NOMO-1 treated with DMSO at 0.1 percent for 48 hours (cell line): ENCODE data around the gene LRRC3.

Source experiments
- DNase-seq: peaks from one replicate; lab custom pipeline; 2025; ENCODE audit not compliant: unreplicated experiment; lab: John Stamatoyannopoulos, UW

LRRC3 gene

GRCh38 chr21:44438531-44439210 lies 16.6 kb upstream of the LRRC3 start:
- no peak for DNase-seq

- no peak for DNase-seq
Observed at GRCh38 chr21:44439211-44439600, 16.1 kb upstream of the LRRC3 start.

- no peak for DNase-seq
Observed at GRCh38 chr21:44440241-44441040, 14.9 kb upstream of the LRRC3 start.

GRCh38 chr21:44441041-44441400 lies 14.3 kb upstream of the LRRC3 start:
- no peak for DNase-seq

GRCh38 chr21:44441581-44442265 lies 13.6 kb upstream of the LRRC3 start:
- DNase-seq, result no peak

GRCh38 chr21:44442266-44443125 lies 12.8 kb upstream of the LRRC3 start:
- no peak for DNase-seq

- DNase-seq, result no peak
Observed at GRCh38 chr21:44443291-44443890, 11.9 kb upstream of the LRRC3 start.

GRCh38 chr21:44443891-44444285 lies 11.4 kb upstream of the LRRC3 start:
- DNase-seq, result no peak

- DNase-seq, result no peak
Observed at GRCh38 chr21:44444286-44444931, 10.9 kb upstream of the LRRC3 start.

- DNase-seq, result no peak
Observed at GRCh38 chr21:44445145-44445812, 10.0 kb upstream of the LRRC3 start.

GRCh38 chr21:44448651-44449131 lies 6.6 kb upstream of the LRRC3 start:
- DNase-seq, result no peak

- DNase-seq, result no peak
Observed at GRCh38 chr21:44449473-44450363, 5.6 kb upstream of the LRRC3 start.

GRCh38 chr21:44450402-44450801 lies 4.9 kb upstream of the LRRC3 start:
- no peak for DNase-seq

- no peak for DNase-seq
Observed at GRCh38 chr21:44450999-44451398, 4.3 kb upstream of the LRRC3 start.

- DNase-seq, result no peak
Observed at GRCh38 chr21:44453120-44453519, 2.2 kb upstream of the LRRC3 start.

GRCh38 chr21:44454058-44454457 lies 1.3 kb upstream of the LRRC3 start:
- DNase-seq, result no peak

- DNase-seq, result peak; percentile 41
Observed at GRCh38 chr21:44455524-44456213, 359 bp downstream of the LRRC3 start.
